Caco-2 (cell line): ENCODE results near the gene MYL12B. TPM values are rescaled to one million over a fixed set of nuclear protein-coding genes. Genes with fewer than 3 reads are reported as not detected.
A peak's percentile ranks its signal among the peaks of the same experiment; 100 is the strongest.

Experiments
- BruUV-seq: library from RNA; stranded (reverse); fragments of 400-500 nt; replicated peaks from 2 replicates; lab custom pipeline; 2021; lab: Mats Ljungman, UMichigan
- CTCF ChIA-PET: fragments of 300-600 bp; sonication (Branson Sonifier 250); formaldehyde crosslinking; loops from one replicate; lab custom pipeline; 2022; ENCODE audit warnings: antibody characterized with exemption; lab: Charles Lee
- POLR2A ChIA-PET: fragments of 300-600 bp; sonication (Branson Sonifier 250); formaldehyde crosslinking; loops from one replicate; lab custom pipeline; 2022; ENCODE audit warnings: antibody characterized with exemption; lab: Charles Lee
- DNase-seq, 2 experiments: peaks; one replicate each; pipeline versions ENCODE4 v3.0.0 to v3.0.0-alpha.2; 2020 to 2022
- H3K27me3 ChIP-seq: replicated peaks from 2 replicates; pipeline ENCODE4 v1.6.0; 2011; ENCODE audit warnings: low read length; ENCODE audit not compliant: control insufficient read depth, insufficient read depth
- H3K36me3 ChIP-seq: 2 replicates; pipeline ENCODE4 v1.5.1; 2011; ENCODE audit warnings: low read length; ENCODE audit not compliant: control insufficient read depth, insufficient read depth
- H3K4me1 ChIP-seq: fragments of 250-450 bp; sonication (Bioruptor Pico); 2 replicates; pipeline ENCODE4 v1.5.1; 2020; ENCODE audit warnings: mild to moderate bottlenecking
- H3K4me3 ChIP-seq: 2 replicates; pipeline ENCODE4 v1.5.1; 2011; ENCODE audit warnings: low read depth, mild to moderate bottlenecking, control low read depth, low read length
- H3K9me3 ChIP-seq: fragments of 250-450 bp; sonication (Bioruptor Pico); 2 replicates; pipeline ENCODE4 v1.5.1; 2020; ENCODE audit warnings: mild to moderate bottlenecking, moderate library complexity
- H3K27ac Mint-ChIP-seq: one replicate; pipeline ENCODE4 v1.8.0; 2022; ENCODE audit warnings: mixed read lengths; ENCODE audit not compliant: unreplicated experiment
- H3K27me3 Mint-ChIP-seq: one replicate; pipeline ENCODE4 v1.8.0; 2022; ENCODE audit warnings: mixed read lengths; ENCODE audit not compliant: insufficient read depth, unreplicated experiment
- H3K36me3 Mint-ChIP-seq: one replicate; pipeline ENCODE4 v1.8.0; 2022; ENCODE audit warnings: mild to moderate bottlenecking, mixed read lengths; ENCODE audit not compliant: insufficient read depth, unreplicated experiment
- H3K4me1 Mint-ChIP-seq: one replicate; pipeline ENCODE4 v1.8.0; 2022; ENCODE audit warnings: low read depth, mixed read lengths; ENCODE audit not compliant: unreplicated experiment
- H3K4me3 Mint-ChIP-seq: one replicate; pipeline ENCODE4 v1.8.0; 2022; ENCODE audit warnings: mild to moderate bottlenecking, moderate library complexity, mixed read lengths; ENCODE audit not compliant: unreplicated experiment
- H3K9me3 Mint-ChIP-seq: one replicate; pipeline ENCODE4 v1.8.0; 2022; ENCODE audit warnings: mixed read lengths; ENCODE audit not compliant: unreplicated experiment
- CTCF ChIP-seq, 2 experiments: fragments of 200-600 bp in 1 of 2; IDR thresholded peaks; 1 replicate in 1 of 2; 2 replicates in 1 of 2; pipeline versions ENCODE4 v1.5.1 to v1.8.0; 2011 to 2022; ENCODE audit warnings: antibody characterized with exemption in 1 of 2, control low read depth in 1 of 2, inconsistent platforms in 1 of 2, low read depth in 1 of 2, low read length in 1 of 2, mild to moderate bottlenecking in 1 of 2, moderate library complexity in 1 of 2; ENCODE audit not compliant: insufficient read depth in 1 of 2, severe bottlenecking in 1 of 2, unreplicated experiment in 1 of 2
- intact Hi-C: fragments of 100-400 bp; cut with micrococcal nuclease; formaldehyde crosslinking; loops from one replicate; pipeline ENCODE4 v1.10.0; 2022; ENCODE audit not compliant: unreplicated experiment
- total RNA-seq: library from RNA; stranded (reverse); gene quantifications from 2 replicates; pipeline ENCODE4 v1.2.3, GENCODE V29; 2022

Gene MYL12B
- total RNA-seq, 1 experiment from 2014 or later = 467 TPM

GRCh38 chr18:3226048-3226447 is 35.9 kb upstream of the MYL12B start:
- Mint-ChIP-seq H3K9me3 (no peaks in the 10 kb centered on the region), H3K27ac (no peak overlapping the region), H3K27me3 (no peaks in the 10 kb centered on the region), H3K4me3 (no peak overlapping the region), H3K36me3 (no peaks in the 10 kb centered on the region), H3K4me1 (peaks cover 11% of the 10 kb centered on the region)
- BruUV-seq = no TSS peak
- Histone ChIP-seq H3K4me3 (no peak overlapping the region), H3K27me3 (no peaks in the 10 kb centered on the region), H3K36me3 (no peaks in the 10 kb centered on the region), H3K4me1 (0 out of 2 replicates have a peak, but pooled peaks cover 9% of the 10 kb centered on the region), H3K9me3 (no peaks in the 10 kb centered on the region)
- POLR2A ChIA-PET = no interaction called here
- intact Hi-C loops = no loop called here
- no peak for TF ChIP-seq CTCF (IDR thresholded peaks at IDR 0.05; ENCODE audit: insufficient read depth in 1 of 2, low read depth in 1 of 2, low read length in 1 of 2, severe bottlenecking in 1 of 2, unreplicated experiment in 1 of 2)
- CTCF ChIA-PET = no interaction called here
- DNase-seq = no peak

- Mint-ChIP-seq H3K36me3 (no peaks in the 10 kb centered on the region), H3K27ac (no peak overlapping the region), H3K4me1 (peaks cover 11% of the 10 kb centered on the region), H3K27me3 (no peaks in the 10 kb centered on the region), H3K9me3 (no peaks in the 10 kb centered on the region), H3K4me3 (no peak overlapping the region)
- Histone ChIP-seq H3K9me3 (no peaks in the 10 kb centered on the region), H3K36me3 (no peaks in the 10 kb centered on the region), H3K27me3 (no peaks in the 10 kb centered on the region), H3K4me1 (peaks cover 16% of the 10 kb centered on the region), H3K4me3 (no peak overlapping the region)
- BruUV-seq = no TSS peak
- no peak for TF ChIP-seq CTCF (IDR thresholded peaks at IDR 0.05; ENCODE audit: insufficient read depth in 1 of 2, low read depth in 1 of 2, low read length in 1 of 2, severe bottlenecking in 1 of 2, unreplicated experiment in 1 of 2)
- DNase-seq = peak; percentile 41 to 62
- POLR2A ChIA-PET = no interaction called here
- CTCF ChIA-PET = no interaction called here
- intact Hi-C loops = no loop called here
Measured at GRCh38 chr18:3230401-3231334, 31.3 kb upstream of the MYL12B start.

- no peak for DNase-seq
- POLR2A ChIA-PET = no interaction called here
- no peaks in the 10 kb centered on the region for H3K9me3 ChIP-seq
- H3K27me3 ChIP-seq = no peaks in the 10 kb centered on the region
- BruUV-seq = no TSS peak
- CTCF ChIA-PET = no interaction called here
- Mint-ChIP-seq H3K27me3 (no peaks in the 10 kb centered on the region), H3K4me1 (no peaks in the 10 kb centered on the region), H3K36me3 (no peaks in the 10 kb centered on the region), H3K9me3 (no peaks in the 10 kb centered on the region), H3K27ac (no peak overlapping the region), H3K4me3 (no peak overlapping the region)
- TF ChIP-seq CTCF (IDR thresholded peaks at IDR 0.05; ENCODE audit: insufficient read depth in 1 of 2, low read depth in 1 of 2, low read length in 1 of 2, severe bottlenecking in 1 of 2, unreplicated experiment in 1 of 2) = no peak
- H3K4me3 ChIP-seq = no peak overlapping the region
- H3K36me3 ChIP-seq = no peaks in the 10 kb centered on the region
- intact Hi-C loops = no loop called here
- peaks cover 32% of the 10 kb centered on the region for H3K4me1 ChIP-seq
Measured at GRCh38 chr18:3233004-3233403, 28.9 kb upstream of the MYL12B start.
